Activated CD8-positive, alpha-beta memory T cell treated with anti-CD3 and anti-CD28 coated beads for 1 hour (primary cell): ENCODE data around the gene POU2F1.

Source experiments
- DNase-seq, 2 donors: peaks; one replicate each; pipeline ENCODE4 v3.0.0-alpha.2; 2020; ENCODE audit warnings: low read depth in 1 of 2; ENCODE audit errors: extremely low read depth in 1 of 2

POU2F1 gene

GRCh38 chr1:167457936-167458584 is 237.4 kb downstream of the POU2F1 start:
- DNase-seq = no peak

DNA sequence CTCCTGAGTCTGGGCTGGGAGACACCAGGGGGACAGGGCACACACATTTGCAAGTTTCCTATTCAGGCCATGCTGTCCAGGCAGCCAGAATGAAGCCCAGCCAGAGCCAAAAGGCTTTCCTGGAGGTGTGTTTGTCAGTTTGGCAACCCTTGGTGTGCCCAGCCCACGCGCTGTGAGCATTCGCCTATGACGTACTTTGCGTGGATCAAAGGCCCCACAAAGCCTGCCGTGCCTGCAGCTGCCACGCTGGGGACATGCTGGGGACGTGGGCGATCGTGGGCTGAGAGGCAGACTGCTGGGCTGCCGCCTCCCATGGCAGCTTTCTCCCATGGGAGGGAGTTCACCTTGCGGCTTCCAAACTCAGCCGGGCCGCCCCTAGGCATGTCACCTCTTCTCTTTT is 240.2 kb downstream of the POU2F1 start:
- DNase-seq = no peak

GRCh38 chr1:167462341-167462740 is 241.7 kb downstream of the POU2F1 start:
- DNase-seq = no peak

DNA sequence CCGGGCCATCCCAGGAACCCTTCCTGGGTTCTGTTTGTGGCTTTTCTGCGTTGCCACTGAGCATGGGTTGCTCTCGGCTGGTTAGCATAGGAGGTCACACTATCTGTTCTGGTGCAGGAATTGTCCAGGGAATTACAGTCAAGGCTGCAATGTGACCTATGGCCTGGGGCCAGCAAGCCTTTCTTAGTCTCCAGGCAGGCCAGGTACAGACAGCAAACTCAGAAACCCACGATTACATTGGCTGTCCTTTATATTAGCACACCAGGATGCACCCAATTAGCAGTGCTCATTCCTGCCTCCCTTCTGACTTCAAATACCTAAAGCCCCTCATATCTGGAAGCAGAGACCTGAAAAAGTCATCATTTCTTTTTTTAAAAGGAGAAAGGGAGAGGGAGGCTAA is 242.4 kb downstream of the POU2F1 start:
- no peak for DNase-seq

DNA sequence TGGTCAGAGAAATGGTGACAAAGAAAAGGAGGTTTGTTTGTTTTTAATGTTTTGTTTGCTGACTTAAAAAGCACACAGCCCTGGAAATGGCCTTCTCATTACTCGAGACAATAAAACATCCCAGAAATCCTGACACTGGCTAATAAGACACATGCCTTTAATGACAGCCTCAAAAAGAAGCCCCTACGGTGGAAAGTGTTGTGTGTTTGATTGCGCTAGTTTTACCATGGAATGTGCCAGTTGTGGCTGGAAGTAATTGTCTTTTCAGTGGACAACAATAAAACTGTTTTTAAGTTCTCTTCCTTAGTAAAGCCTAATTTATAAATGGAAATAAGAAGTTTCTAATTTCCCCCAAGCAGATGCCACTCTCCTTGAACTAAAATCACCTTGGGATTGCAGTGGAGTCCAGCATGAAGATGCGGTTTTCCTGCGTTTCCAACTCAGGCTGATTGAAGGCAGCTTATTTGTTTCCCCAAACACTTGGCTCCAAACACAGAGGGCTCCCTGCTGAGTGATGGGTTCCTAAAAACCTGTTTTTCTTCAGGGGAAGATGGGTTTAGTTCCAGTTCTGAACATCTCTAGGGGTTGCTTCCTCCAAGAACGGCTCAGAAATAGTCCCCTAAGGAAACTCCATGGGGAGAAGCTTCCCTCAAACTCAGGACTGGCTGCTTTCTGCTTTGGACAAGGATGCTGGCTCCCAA is 243.3 kb downstream of the POU2F1 start:
- no peak for DNase-seq

DNA sequence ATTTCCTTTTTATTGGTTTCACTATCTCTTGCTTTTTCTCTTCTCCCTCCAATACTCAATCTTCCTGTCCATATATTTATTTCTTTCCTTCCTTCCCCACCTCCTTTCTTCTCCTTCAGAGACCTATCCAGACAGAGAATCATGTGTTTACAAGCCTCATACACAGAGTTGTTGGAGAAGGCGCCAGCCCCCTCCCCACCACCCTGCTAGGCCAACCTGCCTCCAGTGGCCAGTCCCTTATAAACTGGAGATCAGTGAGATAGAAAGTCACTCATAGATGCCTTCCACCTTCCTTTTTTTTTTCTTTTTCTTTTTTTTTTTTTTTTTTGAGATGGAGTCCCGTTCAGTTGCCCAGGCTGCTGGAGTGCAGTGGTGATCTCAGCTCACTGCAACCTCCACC is 244.3 kb downstream of the POU2F1 start:
- DNase-seq = no peak

GRCh38 chr1:167465743-167466142 is 245.1 kb downstream of the POU2F1 start:
- DNase-seq = no peak

DNA sequence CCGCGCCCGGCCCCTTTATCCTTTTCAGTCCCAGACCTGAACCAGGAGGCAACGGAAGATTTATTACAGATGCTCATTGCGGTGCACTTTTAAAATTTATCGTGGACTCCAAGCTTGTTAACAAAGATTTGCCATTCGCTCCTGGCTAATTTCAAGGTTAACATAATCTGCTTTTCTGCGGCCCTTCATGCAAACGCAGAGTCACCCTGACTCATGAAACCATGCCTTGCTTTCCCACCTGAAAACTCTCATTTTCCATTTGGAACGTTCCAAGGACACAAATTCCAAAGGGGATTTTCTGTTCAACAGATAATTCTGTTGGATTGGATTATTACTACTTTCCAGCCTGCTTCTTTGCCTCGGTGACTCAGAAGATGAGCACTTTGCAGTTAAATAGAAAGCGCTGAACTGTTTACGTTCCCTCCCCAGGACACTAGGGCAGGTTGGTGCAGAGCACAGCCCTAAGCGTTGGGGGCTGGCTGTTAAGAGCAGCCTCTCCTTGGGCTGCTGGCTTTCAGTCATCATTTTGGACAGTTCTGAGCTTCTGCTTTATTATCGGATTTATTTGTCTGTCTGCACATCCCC is 246.5 kb downstream of the POU2F1 start:
- DNase-seq = no peak

GRCh38 chr1:167467752-167468151 is 247.1 kb downstream of the POU2F1 start:
- no peak for DNase-seq

- no peak for DNase-seq
Measured at GRCh38 chr1:167469280-167469965, 248.7 kb downstream of the POU2F1 start.

- DNase-seq = no peak
Measured at GRCh38 chr1:167471568-167471967, 250.9 kb downstream of the POU2F1 start.

DNA sequence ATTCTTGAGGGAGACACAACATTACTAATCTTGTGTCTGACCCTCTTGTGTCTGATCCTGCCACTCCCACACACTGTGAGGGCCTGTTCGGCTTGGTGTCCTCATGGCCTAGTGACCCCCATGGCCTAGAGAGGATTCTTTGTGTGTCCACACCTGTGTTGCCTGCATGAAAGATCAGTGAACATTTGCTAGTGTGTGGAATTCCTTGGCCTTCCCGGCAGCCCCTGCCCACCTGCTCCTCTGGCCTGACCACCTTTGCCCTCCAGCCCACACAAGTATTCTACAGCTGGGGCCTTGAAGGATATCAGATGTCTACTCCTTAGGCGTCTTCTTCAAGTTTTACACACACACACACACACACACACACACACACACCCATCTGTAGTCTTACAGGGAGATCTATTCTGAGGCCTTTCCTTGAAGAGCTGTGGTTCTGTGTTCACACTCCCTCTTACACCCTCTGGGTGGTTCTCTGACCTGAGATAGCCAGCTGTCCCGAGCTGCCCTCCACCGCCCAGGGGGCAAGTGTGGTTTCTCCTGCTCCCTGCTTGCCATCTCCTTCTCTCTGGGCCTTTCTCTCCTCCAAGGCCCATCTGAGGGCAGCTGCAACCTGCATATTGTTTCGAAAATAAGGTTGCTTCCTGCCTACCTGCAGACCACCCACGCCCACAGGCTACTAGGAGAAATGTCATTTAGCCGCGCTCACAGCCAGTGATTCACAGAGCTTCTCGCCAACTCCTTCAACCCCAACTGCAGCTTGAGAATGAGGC is 252.3 kb downstream of the POU2F1 start:
- DNase-seq = no peak

GRCh38 chr1:167473761-167474160 is 253.1 kb downstream of the POU2F1 start:
- DNase-seq = no peak

DNA sequence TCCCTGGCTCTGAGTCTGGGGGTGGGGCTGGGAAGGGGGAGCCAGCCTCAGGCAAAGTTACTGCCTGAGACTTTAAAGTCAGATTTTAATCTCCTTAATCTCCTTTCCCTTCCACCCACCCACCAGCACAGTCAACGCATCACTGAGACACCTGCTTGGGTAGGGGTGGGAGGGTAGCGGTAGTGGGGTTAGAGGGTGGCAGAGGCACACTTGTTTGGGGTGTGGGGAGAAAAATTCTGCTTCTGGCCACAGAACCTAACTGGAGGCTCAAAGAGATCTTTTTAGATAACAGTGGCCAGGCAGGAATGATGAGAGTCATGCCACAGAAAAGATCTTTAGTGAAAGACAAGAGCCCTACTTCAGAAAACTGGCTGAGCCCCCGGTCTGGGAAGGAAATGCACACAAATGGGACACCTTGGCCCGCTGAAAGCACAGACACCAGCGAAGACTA is 253.5 kb downstream of the POU2F1 start:
- no peak for DNase-seq

DNA sequence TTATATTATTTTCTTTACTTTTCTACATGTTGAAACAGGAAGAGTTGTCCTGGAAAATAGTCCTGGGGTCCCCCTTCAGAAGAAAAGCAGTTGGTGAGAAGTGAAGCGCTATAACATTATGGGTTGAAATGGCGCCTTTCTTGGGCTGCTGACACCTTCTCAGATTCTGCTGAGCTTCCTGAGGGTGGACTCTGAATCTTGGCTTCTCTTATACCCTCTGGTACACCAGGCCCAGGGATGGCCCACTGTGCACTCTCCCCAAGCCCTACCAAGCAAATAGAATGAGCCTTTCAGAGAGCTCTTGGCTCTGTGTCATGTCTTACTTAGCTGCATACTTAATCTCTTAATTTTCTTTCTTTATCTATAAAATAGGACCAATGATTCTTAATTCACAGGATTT is 255.4 kb downstream of the POU2F1 start:
- no peak for DNase-seq
